Esophagus muscularis mucosa (tissue), 4 donors: ENCODE data around the gene TULP3.

ENCODE experiments used
- CTCF ChIP-seq, 3 experiments: fragments of 200-600 bp in 2 of 3; fragments of 450-650 bp in 1 of 3; sonication (generic) in 2 of 3; IDR thresholded peaks; one replicate each; pipeline ENCODE4 v1.5.1; 2017 to 2019; ENCODE audit warnings: antibody characterized with exemption in 3 of 3, mild to moderate bottlenecking in 2 of 3, moderate library complexity in 1 of 3
- EP300 ChIP-seq: sonication (generic); formaldehyde crosslinking; IDR thresholded peaks from one replicate; pipeline ENCODE4 v1.6.1; 2017; ENCODE audit warnings: antibody characterized with exemption
- POLR2A ChIP-seq: fragments of 450-650 bp; IDR thresholded peaks from one replicate; pipeline ENCODE4 v1.6.1; 2017; ENCODE audit warnings: antibody characterized with exemption, moderate library complexity, mild to moderate bottlenecking, low read depth
- POLR2AphosphoS5 ChIP-seq, 2 donors: sonication (generic); formaldehyde crosslinking; IDR thresholded peaks; one replicate each; pipeline ENCODE4 v1.6.1; 2017; ENCODE audit warnings: antibody characterized with exemption in 2 of 2

GRCh38 chr12:2973566-2973965 is 82.9 kb downstream of the TULP3 start:
- TF ChIP-seq CTCF (IDR thresholded peaks at IDR 0.05) (no peak), POLR2A (no peak), POLR2AphosphoS5 (IDR thresholded peaks at IDR 0.05) (no peak), EP300 (no peak)
